GM21576 (cell line): Measurements from ENCODE around the gene SLC16A6.
"Not testable (repeated sequence)": the region's sequence is repeated elsewhere in the genome, so short reads cannot be mapped to it uniquely, and the experiment has no call there.

Experiments
- ATAC-seq: cut with Tn5 transposase; IDR thresholded peaks from one replicate; pipeline ENCODE4 v1.9.1; 2021; ENCODE audit warnings: mild to moderate bottlenecking, moderate library complexity; ENCODE audit not compliant: unreplicated experiment

Gene SLC16A6

GRCh38 chr17:68291836-68292688, 1.1 kb upstream of the SLC16A6 start:
- peak; percentile 48 for ATAC-seq

DNA sequence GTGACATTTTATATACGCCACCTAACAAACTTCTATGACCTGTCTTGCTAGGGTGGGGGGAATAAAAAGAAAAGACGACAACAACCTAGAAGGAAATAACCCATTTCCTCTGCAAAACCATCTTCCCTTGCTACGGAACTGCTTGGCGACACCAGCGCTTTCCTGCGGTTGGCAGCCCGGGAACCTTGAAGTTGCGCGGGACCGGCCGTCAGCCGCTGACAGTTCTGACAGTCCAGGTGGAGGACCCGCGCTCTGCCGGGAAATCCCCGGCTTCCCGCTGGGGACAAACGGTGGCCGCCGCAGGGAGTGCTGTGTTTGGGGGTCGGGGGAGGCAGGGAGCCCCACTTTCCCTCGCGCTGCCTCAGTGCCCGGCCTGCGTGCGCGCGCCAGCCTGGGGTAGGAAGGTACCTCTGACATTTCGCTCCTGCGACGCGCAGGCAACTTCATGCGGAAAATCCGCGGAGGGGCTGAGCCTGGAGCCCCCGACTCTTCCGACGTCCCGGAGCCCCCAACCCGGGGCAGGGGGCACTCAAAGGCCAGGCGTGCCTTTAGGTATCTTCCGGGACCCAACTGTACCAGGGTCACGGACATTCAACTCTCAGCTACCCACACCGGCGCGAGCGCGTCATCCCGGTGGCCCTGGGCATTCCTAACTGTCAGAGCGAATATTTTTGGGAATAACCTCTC, 516 bp downstream of the SLC16A6 start:
- ATAC-seq: no peak

DNA sequence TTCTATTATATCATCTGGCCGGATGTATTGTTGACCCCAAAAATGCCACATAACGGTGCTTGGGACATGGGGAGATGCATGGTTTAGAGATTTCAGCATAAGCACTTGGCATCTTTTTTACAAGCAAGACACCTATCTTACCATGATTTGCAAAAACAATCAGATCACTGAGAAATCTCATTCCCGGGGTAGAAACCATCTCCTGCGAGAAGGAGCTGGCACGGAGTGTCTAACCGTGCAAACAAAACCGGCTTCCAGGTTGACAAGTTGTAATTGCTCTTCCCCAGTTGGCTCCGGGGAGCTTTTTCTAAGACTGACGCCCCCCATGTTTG, 1.0 kb downstream of the SLC16A6 start:
- no peak for ATAC-seq

GRCh38 chr17:68289473-68289872, 1.5 kb downstream of the SLC16A6 start:
- no peak for ATAC-seq

- no peak for ATAC-seq
Measured at GRCh38 chr17:68288804-68289203, 2.1 kb downstream of the SLC16A6 start.

DNA sequence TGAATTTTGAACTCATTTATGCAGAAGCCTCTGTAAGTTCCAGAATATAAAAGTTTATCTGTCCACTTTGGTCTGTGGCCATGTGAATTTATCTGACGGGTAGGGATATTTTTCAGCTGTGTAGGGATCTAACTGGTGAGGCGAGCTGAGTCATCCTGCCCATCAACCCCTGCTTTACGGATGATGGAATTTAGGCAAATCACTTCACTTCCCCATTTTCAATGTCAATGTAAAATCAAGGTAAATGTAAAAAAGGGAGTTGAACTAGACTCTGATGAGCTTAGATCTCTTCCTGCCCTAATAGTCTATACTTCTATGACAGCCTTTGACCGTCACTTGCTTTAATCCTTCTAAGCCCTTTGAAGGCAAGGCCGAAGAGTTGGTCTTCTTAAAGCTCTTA, 2.6 kb downstream of the SLC16A6 start:
- ATAC-seq: peak; percentile 21

- ATAC-seq: not testable (repeated sequence)
Measured at GRCh38 chr17:68281965-68282364, 9.0 kb downstream of the SLC16A6 start.

DNA sequence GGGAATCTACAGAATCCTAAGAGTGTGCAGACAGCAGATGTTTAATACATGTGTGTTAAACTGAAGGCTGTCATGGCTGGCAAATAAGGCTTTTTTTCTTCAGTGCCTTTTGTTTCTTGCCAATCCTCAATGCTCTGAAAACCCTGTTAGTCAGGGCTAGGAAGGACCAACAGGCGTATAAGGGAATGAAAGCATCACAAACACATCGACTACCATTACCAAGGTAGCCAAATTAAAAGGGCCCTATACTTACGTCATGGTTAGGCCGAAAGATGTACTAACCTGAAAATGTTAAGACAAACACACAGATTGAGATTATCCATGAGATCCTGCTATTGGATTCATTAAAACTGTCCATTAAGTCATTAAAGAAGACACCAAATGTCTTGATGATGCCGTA, 13.1 kb downstream of the SLC16A6 start:
- ATAC-seq: no peak

DNA sequence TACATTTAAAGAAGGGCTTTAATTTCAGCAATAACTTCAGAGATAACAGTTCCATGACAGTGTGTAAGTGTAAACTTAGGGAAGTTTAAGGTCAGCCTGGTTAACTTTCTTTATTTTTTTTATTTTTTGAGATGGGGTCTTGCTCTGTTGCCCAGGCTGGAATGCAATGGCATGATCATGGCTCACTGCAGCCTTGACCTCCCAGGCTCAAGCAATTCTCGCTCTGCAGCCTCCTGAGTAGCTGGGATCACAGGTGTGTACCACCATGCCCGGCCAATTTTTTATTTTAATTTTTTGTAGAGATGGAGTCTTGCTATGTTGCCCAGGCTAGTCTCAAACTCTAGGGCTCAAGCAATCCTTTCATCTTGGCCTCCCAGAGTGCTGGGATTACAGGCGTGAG, 14.6 kb downstream of the SLC16A6 start:
- not testable (repeated sequence) for ATAC-seq

DNA sequence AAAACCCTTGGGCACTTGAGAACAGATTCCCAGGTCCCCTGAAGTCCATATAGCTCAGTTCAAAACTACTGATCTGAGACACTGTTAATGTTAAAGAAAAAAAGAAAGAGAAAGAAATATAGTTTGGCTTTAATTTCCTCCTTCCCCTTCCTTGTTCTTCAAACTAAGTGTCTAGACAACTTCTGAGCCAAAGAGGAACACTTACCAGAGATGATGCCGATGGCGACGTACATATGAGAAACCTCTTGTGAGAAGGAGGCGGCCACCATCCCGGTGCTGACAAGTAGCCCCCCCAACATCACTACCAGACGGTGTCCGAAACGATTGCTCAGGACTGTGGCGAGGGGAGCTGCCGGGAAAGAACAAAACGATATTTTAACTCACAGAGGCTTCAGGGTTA, 17.2 kb downstream of the SLC16A6 start:
- no peak for ATAC-seq

GRCh38 chr17:68265833-68266232, 25.1 kb downstream of the SLC16A6 start:
- not testable (repeated sequence) for ATAC-seq

DNA sequence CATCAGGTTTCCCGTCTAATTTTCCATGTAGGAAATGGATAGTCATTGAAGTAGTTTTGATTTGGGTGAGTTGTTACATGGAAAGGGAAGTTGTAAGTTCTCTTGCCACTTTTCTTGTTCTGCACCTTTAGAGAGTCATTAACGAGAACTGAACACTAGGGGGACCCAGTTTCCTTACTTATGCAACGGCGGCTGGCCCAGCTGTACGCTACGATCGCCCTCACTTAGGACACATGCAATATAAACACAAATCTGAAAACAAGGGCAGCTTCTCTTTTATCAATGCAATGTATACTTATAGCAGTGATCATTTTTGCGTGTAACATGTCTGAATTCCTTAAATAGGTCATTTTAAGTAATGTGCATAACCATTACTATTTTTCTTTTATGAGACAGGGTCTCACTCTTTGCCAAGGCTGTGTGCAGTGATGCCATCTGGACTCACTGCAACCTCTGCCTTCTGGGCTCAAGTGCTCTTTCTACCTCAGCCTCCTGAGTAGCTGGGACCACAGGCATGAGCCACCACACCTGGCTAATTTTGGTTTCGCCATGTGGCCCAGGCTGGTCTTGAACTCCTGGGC, 27.7 kb downstream of the SLC16A6 start:
- not testable (repeated sequence) for ATAC-seq

- not testable (repeated sequence) for ATAC-seq
Measured at GRCh38 chr17:68262467-68262866, 28.5 kb downstream of the SLC16A6 start.

DNA sequence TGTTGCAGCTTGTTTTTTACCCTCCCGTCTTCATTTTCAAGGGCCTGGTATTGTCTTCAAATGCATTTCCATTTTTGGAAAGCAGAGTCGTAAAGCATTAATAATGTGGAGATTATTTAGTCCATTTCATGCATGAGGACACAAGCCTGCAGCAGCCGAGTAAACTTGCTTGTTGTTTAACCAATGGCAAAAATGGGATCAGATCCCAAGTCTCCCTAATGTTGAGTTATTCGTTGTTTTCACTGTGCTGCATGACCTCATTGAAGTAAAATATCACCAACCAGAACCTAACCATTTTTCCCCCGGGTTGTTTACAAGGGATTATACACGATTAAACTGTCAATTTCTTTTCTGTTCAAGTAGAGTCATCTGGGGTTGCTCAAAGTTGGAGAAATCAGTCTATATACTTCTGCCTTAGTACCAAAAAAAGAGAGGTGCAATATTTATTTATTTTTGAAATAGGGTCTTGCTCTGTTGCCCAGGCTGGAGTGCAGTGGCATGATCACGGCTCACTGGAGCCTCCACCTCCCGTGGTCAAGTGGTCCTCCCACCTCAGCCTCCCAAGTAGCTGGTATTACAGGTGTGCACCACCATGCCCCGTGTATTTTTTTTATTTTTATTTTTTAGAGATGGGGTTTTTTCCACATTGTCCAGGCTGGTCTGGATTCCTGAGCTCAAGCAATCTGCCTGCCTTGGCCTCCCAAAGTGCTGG, 30.7 kb downstream of the SLC16A6 start:
- no peak for ATAC-seq

GRCh38 chr17:68259648-68259951, 31.3 kb downstream of the SLC16A6 start:
- ATAC-seq: not testable (repeated sequence)

- peak; percentile 90 for ATAC-seq
Measured at GRCh38 chr17:68258890-68259647, 31.9 kb downstream of the SLC16A6 start.

DNA sequence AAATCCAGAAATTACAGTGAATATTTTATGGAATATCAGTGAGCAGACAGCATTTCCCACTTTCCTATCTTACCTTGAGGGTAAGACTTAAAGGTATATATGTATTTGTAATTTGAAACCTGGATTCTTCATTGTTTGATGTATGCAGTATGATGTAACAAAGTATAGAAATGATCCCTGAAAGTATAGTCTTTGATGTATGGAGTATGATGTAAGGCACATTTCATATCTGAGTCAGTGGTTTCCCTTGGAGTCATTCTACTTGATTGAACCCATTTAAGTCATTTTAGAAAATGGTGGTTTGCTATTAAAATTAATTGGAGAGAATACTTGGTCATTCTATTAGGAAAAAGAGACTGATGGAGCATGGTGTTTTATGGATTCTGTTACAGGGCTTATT, 33.0 kb downstream of the SLC16A6 start:
- no peak for ATAC-seq

GRCh38 chr17:68256701-68257100, 34.2 kb downstream of the SLC16A6 start:
- not testable (repeated sequence) for ATAC-seq

GRCh38 chr17:68255731-68256538, 35.0 kb downstream of the SLC16A6 start:
- no peak for ATAC-seq

DNA sequence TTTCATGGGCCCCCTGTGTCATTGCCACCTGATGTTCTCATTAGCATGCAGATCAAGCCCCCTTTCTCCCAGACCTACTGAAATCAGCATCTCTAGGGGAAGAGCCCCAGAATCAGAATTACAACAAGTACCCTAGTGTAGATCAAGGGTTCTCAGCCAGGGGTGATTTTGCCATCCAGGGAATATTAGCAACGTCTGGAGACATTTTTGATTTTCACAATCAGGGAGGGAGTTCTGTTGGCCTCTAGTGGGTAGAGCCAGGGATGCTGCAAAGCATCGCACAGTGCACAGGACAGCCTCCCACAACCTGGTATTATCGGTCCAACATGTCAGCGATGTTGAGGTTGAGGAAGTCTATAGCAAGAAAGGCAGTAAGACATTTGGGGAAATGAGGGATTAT, 35.8 kb downstream of the SLC16A6 start:
- ATAC-seq: no peak
